ENCODE measurements around the gene DCAKD.

DCAKD gene

GRCh38 chr17:45005700-45006099 is 45.7 kb downstream of the DCAKD start:
- no peak for DNase-seq (ENCODE audit: low read depth in 2 of 3, low spot score in 2 of 3)

GRCh38 chr17:45004388-45004787 is 47.0 kb downstream of the DCAKD start:
- DNase-seq (ENCODE audit: low read depth in 2 of 3, low spot score in 2 of 3), result no peak

- DNase-seq (ENCODE audit: low read depth in 2 of 3, low spot score in 2 of 3), result no peak
Measured at GRCh38 chr17:45003877-45004276, 47.6 kb downstream of the DCAKD start.

- DNase-seq (ENCODE audit: low read depth in 2 of 3, low spot score in 2 of 3), result no peak
Measured at GRCh38 chr17:45001310-45001709, 50.1 kb downstream of the DCAKD start.

GRCh38 chr17:44999433-44999832 is 52.0 kb downstream of the DCAKD start:
- no peak for DNase-seq (ENCODE audit: low read depth in 2 of 3, low spot score in 2 of 3)

GRCh38 chr17:44998646-44999045 is 52.8 kb downstream of the DCAKD start:
- DNase-seq (ENCODE audit: low read depth in 2 of 3, low spot score in 2 of 3), result no peak

GRCh38 chr17:44997733-44998520 is 53.5 kb downstream of the DCAKD start:
- DNase-seq (ENCODE audit: low read depth in 2 of 3, low spot score in 2 of 3), result no peak

- DNase-seq (ENCODE audit: low read depth in 2 of 3, low spot score in 2 of 3), result no peak
Measured at GRCh38 chr17:44996304-44996703, 55.1 kb downstream of the DCAKD start.

GRCh38 chr17:44995436-44996001 is 55.9 kb downstream of the DCAKD start:
- no peak for DNase-seq (ENCODE audit: low read depth in 2 of 3, low spot score in 2 of 3)

- DNase-seq (ENCODE audit: low read depth in 2 of 3, low spot score in 2 of 3), result no peak
Measured at GRCh38 chr17:44992242-44992939, 59.0 kb downstream of the DCAKD start.

- no peak for DNase-seq (ENCODE audit: low read depth in 2 of 3, low spot score in 2 of 3)
Measured at GRCh38 chr17:44990994-44991393, 60.4 kb downstream of the DCAKD start.

- no peak for DNase-seq (ENCODE audit: low read depth in 2 of 3, low spot score in 2 of 3)
Measured at GRCh38 chr17:44989552-44990138, 61.8 kb downstream of the DCAKD start.

GRCh38 chr17:44988044-44988942 is 63.1 kb downstream of the DCAKD start:
- DNase-seq (ENCODE audit: low read depth in 2 of 3, low spot score in 2 of 3), result no peak

GRCh38 chr17:44983563-44983962 is 67.9 kb downstream of the DCAKD start:
- no peak for DNase-seq (ENCODE audit: low read depth in 2 of 3, low spot score in 2 of 3)

- no peak for DNase-seq (ENCODE audit: low read depth in 2 of 3, low spot score in 2 of 3)
Measured at GRCh38 chr17:44982113-44982702, 69.2 kb downstream of the DCAKD start.

- no peak for DNase-seq (ENCODE audit: low read depth in 2 of 3, low spot score in 2 of 3)
Measured at GRCh38 chr17:44981221-44981968, 70.0 kb downstream of the DCAKD start.

GRCh38 chr17:44979426-44979995 is 71.9 kb downstream of the DCAKD start:
- DNase-seq (ENCODE audit: low read depth in 2 of 3, low spot score in 2 of 3), result no peak

- DNase-seq (ENCODE audit: low read depth in 2 of 3, low spot score in 2 of 3), result no peak
Measured at GRCh38 chr17:44978807-44979206, 72.6 kb downstream of the DCAKD start.

GRCh38 chr17:44977814-44978550 is 73.5 kb downstream of the DCAKD start:
- DNase-seq (ENCODE audit: low read depth in 2 of 3, low spot score in 2 of 3), result no peak

Measured in activated CD8-positive, alpha-beta memory T cell treated with anti-CD3 and anti-CD28 coated beads for 48 hours (primary cell).